SK-N-MC (cell line): ENCODE measurements around the gene SOX10.

Source experiments
- EZH2 ChIP-seq: fragments of 200-600 bp; sonication (generic); IDR thresholded peaks from one replicate; pipeline ENCODE4 v1.6.1; 2017; ENCODE audit warnings: antibody characterized with exemption
- POLR2AphosphoS5 ChIP-seq: IDR thresholded peaks from 2 replicates; pipeline ENCODE4 v1.6.1; 2012; ENCODE audit warnings: mild to moderate bottlenecking, low read depth, low read length, borderline replicate concordance

DNA sequence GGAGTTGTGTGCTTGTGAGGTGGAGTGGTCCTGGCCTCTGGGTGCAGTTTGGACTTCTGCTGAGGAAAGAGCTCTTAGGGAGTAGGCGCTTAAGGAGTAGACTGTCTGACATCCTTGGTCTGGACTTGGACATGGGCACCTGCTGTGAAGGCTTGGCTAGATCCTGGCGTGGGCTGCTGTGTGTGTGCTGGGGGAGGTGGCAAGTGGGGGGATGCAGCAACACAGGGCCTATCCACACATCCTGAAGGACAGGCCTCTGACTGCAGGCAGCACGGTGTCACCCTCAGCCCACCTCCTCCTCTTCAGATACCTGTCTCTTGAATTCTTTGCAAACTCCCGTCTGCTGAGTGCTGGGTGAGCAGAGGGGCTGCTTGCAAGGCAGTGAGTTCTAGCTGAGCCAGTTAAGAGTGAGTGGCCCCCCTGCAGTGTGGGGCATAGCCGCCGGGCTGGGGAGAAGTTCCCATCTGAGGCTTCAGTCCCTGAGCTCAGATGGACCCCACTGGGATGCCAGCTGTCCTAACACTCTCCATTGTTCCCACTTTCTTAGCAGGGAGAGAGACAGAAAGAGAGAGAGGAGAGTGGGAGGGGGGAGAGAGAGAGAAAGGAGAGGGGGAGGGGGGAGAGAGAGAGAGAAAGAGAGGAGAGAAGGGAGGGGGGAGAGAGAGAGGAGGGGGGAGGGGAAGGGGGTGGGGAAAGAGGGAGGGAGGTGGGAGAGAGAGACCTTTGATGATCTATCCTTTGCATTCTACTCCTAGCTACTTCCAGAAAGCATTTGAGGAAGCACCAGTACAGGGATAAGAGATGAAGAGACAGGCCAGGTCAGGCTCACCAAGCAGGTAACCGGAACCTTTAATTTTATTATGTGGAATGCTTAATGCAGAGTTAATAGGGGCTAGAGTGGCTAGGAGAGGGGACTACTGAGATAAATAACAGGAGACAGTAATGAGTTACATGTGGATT lies 12.6 kb downstream of the SOX10 start:
- TF ChIP-seq POLR2AphosphoS5 = no peak
- no peak for TF ChIP-seq EZH2
